CD8-positive, alpha-beta memory T cell (primary cell): ENCODE results near the gene SLC25A38. TPM values are rescaled to one million over a fixed set of nuclear protein-coding genes. Genes with fewer than 3 reads are reported as not detected.

ENCODE experiments used
- CTCF ChIA-PET: fragments of 350-600 bp; sonication (Branson Sonifier 250); formaldehyde crosslinking; loops from one replicate; lab custom pipeline; 2021; ENCODE audit warnings: antibody characterized with exemption; lab: Charles Lee
- POLR2A ChIA-PET: fragments of 350-600 bp; sonication (Branson Sonifier 250); formaldehyde crosslinking; loops from one replicate; lab custom pipeline; 2021; ENCODE audit warnings: antibody characterized with exemption; lab: Charles Lee
- DNase-seq, 5 donors: peaks; one replicate each; pipeline versions ENCODE4 v3.0.0 to v3.0.0-alpha.2; 2020 to 2022; ENCODE audit warnings: mixed read lengths in 1 of 5
- H3K27ac ChIP-seq: one replicate; pipeline ENCODE4 v1.7.0; 2013; ENCODE audit warnings: low read depth, mild to moderate bottlenecking, low read length, moderate library complexity
- H3K27me3 ChIP-seq: 2 replicates; pipeline ENCODE4 v1.7.0; 2013; ENCODE audit warnings: low read length, mild to moderate bottlenecking; ENCODE audit not compliant: insufficient read depth, poor library complexity, severe bottlenecking
- H3K36me3 ChIP-seq: 2 replicates; pipeline ENCODE4 v1.7.0; 2013; ENCODE audit warnings: mild to moderate bottlenecking, low read length, moderate library complexity; ENCODE audit not compliant: insufficient read depth
- H3K4me1 ChIP-seq: 2 replicates; pipeline ENCODE4 v1.7.0; 2013; ENCODE audit warnings: mild to moderate bottlenecking, low read length, moderate library complexity; ENCODE audit not compliant: insufficient read depth
- H3K4me3 ChIP-seq: 2 replicates; pipeline ENCODE4 v1.7.0; 2013; ENCODE audit warnings: mild to moderate bottlenecking, low read length
- H3K9me3 ChIP-seq: 2 replicates; pipeline ENCODE4 v1.7.0; 2013; ENCODE audit warnings: mild to moderate bottlenecking, low read length
- H3K27ac Mint-ChIP-seq, 8 donors: one replicate each; pipeline ENCODE4 v1.8.0; 2020 to 2021; ENCODE audit warnings: mixed read lengths in 8 of 8, mild to moderate bottlenecking in 6 of 8, inconsistent platforms in 3 of 8, moderate library complexity in 3 of 8
- H3K27me3 Mint-ChIP-seq, 2 donors: one replicate each; pipeline ENCODE4 v1.8.0; 2020 to 2021; ENCODE audit warnings: mixed read lengths in 2 of 2, mild to moderate bottlenecking in 1 of 2, moderate library complexity in 1 of 2
- H3K36me3 Mint-ChIP-seq, 3 donors: one replicate each; pipeline ENCODE4 v1.8.0; 2020 to 2021; ENCODE audit warnings: mixed read lengths in 3 of 3, inconsistent platforms in 1 of 3, mild to moderate bottlenecking in 1 of 3
- H3K4me1 Mint-ChIP-seq, 3 donors: one replicate each; pipeline ENCODE4 v1.8.0; 2020 to 2021; ENCODE audit warnings: mixed read lengths in 3 of 3, inconsistent platforms in 1 of 3, mild to moderate bottlenecking in 1 of 3
- H3K4me3 Mint-ChIP-seq, 7 donors: one replicate each; pipeline ENCODE4 v1.8.0; 2020 to 2021; ENCODE audit warnings: mixed read lengths in 7 of 7, mild to moderate bottlenecking in 6 of 7, moderate library complexity in 4 of 7, inconsistent platforms in 2 of 7
- H3K9me3 Mint-ChIP-seq, 5 donors: one replicate each; pipeline ENCODE4 v1.8.0; 2020 to 2022; ENCODE audit warnings: mixed read lengths in 5 of 5, mild to moderate bottlenecking in 3 of 5, moderate library complexity in 2 of 5, inconsistent platforms in 1 of 5
- polyA plus RNA-seq: library from polyadenylated mRNA; unstranded; fragments of 300-500 nt; fragmentation: Illumina TruSeq; gene quantifications from one replicate; pipeline ENCODE4 v1.2.3, GENCODE V29; 2021
- total RNA-seq, 2 experiments: library from RNA; stranded (reverse); gene quantifications; one replicate each; pipeline ENCODE4 v1.2.3, GENCODE V29; 2021

SLC25A38 gene
- total and polyA plus RNA-seq, 3 experiments from 2014 or later, result 55.6 to 73.0 (median 71.3) TPM

GRCh38 chr3:39401983-39402382, 18.8 kb downstream of the SLC25A38 start:
- CTCF ChIA-PET, result no interaction called here
- H3K27me3 Mint-ChIP-seq, result peaks cover 0 to 1% of the 10 kb centered on the region in 2 donors
- peaks cover 13% of the 10 kb centered on the region for H3K36me3 ChIP-seq

GRCh38 chr3:39404943-39405686, 21.9 kb downstream of the SLC25A38 start:
- H3K27ac Mint-ChIP-seq, result peak overlapping the region in 5 of 8 donors; percentile 57 to 98 (median 96)
- ChIA-PET CTCF (interaction anchor here (2.2 to 4.3 kb wide), 3 partner anchors 11 to 41 kb away, joined by 9 to 26 read pairs (median 24); no protein-coding TSS in a partner anchor), POLR2A (interaction anchor here (0.5 to 1.8 kb wide), 5 partner anchors 12 to 904 kb away, joined by 3 to 8 read pairs (median 4); no protein-coding TSS in a partner anchor)
- H3K36me3 Mint-ChIP-seq, result peaks cover 7 to 50% (median 15%) of the 10 kb centered on the region in 3 donors
- H3K27me3 Mint-ChIP-seq, result peaks cover 0 to 1% of the 10 kb centered on the region in 2 donors
- peaks cover 22% of the 10 kb centered on the region for H3K36me3 ChIP-seq
- H3K27ac ChIP-seq, result peak overlapping the region; percentile 89
- no peaks in the 10 kb centered on the region for H3K27me3 ChIP-seq
- DNase-seq, result no peak
- H3K9me3 ChIP-seq, result no peaks in the 10 kb centered on the region
- no peaks in the 10 kb centered on the region for H3K9me3 Mint-ChIP-seq
- no peak overlapping the region for H3K4me3 ChIP-seq
- peaks cover 36% of the 10 kb centered on the region for H3K4me1 ChIP-seq
- H3K4me1 Mint-ChIP-seq, result peaks cover 32 to 44% (median 37%) of the 10 kb centered on the region in 3 donors
- no peak overlapping the region for H3K4me3 Mint-ChIP-seq

More at GRCh38 chr3:39401983-39402382, 18.8 kb downstream of the SLC25A38 start:
- Histone ChIP-seq H3K4me1 (peaks cover 7% of the 10 kb centered on the region), H3K4me3 (no peak overlapping the region), H3K27ac (no peak overlapping the region), H3K9me3 (no peaks in the 10 kb centered on the region), H3K27me3 (no peaks in the 10 kb centered on the region)
- Mint-ChIP-seq H3K36me3 (peaks cover 0 to 49% (median 17%) of the 10 kb centered on the region in 3 donors), H3K27ac (no peak overlapping the region), H3K4me3 (no peak overlapping the region), H3K4me1 (peaks cover 6 to 17% (median 9%) of the 10 kb centered on the region in 3 donors), H3K9me3 (no peaks in the 10 kb centered on the region)
- POLR2A ChIA-PET, result no interaction called here
- DNase-seq, result no peak

GRCh38 chr3:39405687-39406367, 22.7 kb downstream of the SLC25A38 start:
- peaks cover 7 to 52% (median 14%) of the 10 kb centered on the region in 3 donors for H3K36me3 Mint-ChIP-seq
- peaks cover 28% of the 10 kb centered on the region for H3K36me3 ChIP-seq
- peak overlapping the region; percentile 83 to 98 (median 97) for H3K27ac Mint-ChIP-seq
- no peak for DNase-seq
- H3K9me3 Mint-ChIP-seq, result no peaks in the 10 kb centered on the region
- peaks cover 36 to 51% (median 43%) of the 10 kb centered on the region in 3 donors for H3K4me1 Mint-ChIP-seq
- peak overlapping the region; percentile 89 to 97 (median 93) for H3K4me3 Mint-ChIP-seq
- H3K27me3 ChIP-seq, result no peaks in the 10 kb centered on the region
- peaks cover 36% of the 10 kb centered on the region for H3K4me1 ChIP-seq
- peak overlapping the region; percentile 51 for H3K4me3 ChIP-seq
- peaks cover 0 to 1% of the 10 kb centered on the region in 2 donors for H3K27me3 Mint-ChIP-seq
- no peaks in the 10 kb centered on the region for H3K9me3 ChIP-seq
- POLR2A ChIA-PET, result interaction anchor here (0.5 to 1.8 kb wide), 9 partner anchors 10 to 1051 kb away, joined by 3 to 13 read pairs (median 4); partner anchors contain the start of gene RPL14
- CTCF ChIA-PET, result interaction anchor here (1.1 to 4.3 kb wide), 6 partner anchors 8 to 41 kb away, joined by 3 to 26 read pairs (median 15); no protein-coding TSS in a partner anchor
- H3K27ac ChIP-seq, result peak overlapping the region; percentile 89

GRCh38 chr3:39406368-39407258, 23.4 kb downstream of the SLC25A38 start, which contains the start of gene RPSA:
TSS of gene RPSA (plus strand) at chr3:39406720. CDS start at chr3:39407654, 934 bp downstream.
- Histone ChIP-seq H3K27ac (peak within 1 kb of the TSS; percentile 89), H3K9me3 (no peaks in the 10 kb centered on the region), H3K4me1 (peaks cover 40% of the 10 kb centered on the region), H3K27me3 (no peaks in the 10 kb centered on the region), H3K4me3 (peak within 1 kb of the TSS; percentile 82), H3K36me3 (peaks cover 36% of the 10 kb centered on the region)
- Mint-ChIP-seq H3K9me3 (no peaks in the 10 kb centered on the region), H3K27me3 (peaks cover 0 to 1% of the 10 kb centered on the region in 2 donors), H3K4me3 (peak within 1 kb of the TSS; percentile 91 to 97 (median 96)), H3K27ac (peak within 1 kb of the TSS; percentile 83 to 98 (median 97)), H3K36me3 (peaks cover 12 to 52% (median 20%) of the 10 kb centered on the region in 3 donors), H3K4me1 (peaks cover 43 to 59% (median 51%) of the 10 kb centered on the region in 3 donors)
- POLR2A ChIA-PET, result interaction anchor here (0.5 to 1.8 kb wide), 10 partner anchors 8 to 1793 kb away, joined by 3 to 13 read pairs (median 4); partner anchors contain the start of genes CTNNB1 and RPL14
- DNase-seq, result peak; percentile 91 to 98 (median 97)
- CTCF ChIA-PET, result interaction anchor here (0.8 to 4.3 kb wide), 8 partner anchors 9 to 75 kb away, joined by 3 to 26 read pairs (median 6); no protein-coding TSS in a partner anchor

- POLR2A ChIA-PET, result interaction anchor here (0.5 to 1.8 kb wide), 8 partner anchors 8 to 1792 kb away, joined by 3 to 13 read pairs (median 4); partner anchors contain the start of gene CTNNB1
- CTCF ChIA-PET, result interaction anchor here (0.8 to 4.3 kb wide), 5 partner anchors 9 to 76 kb away, joined by 4 to 26 read pairs (median 21); no protein-coding TSS in a partner anchor
- H3K27ac Mint-ChIP-seq, result peak overlapping the region; percentile 83 to 98 (median 97)
- Histone ChIP-seq H3K4me1 (peaks cover 40% of the 10 kb centered on the region), H3K9me3 (no peaks in the 10 kb centered on the region), H3K4me3 (peak overlapping the region; percentile 82), H3K27me3 (no peaks in the 10 kb centered on the region), H3K27ac (peak overlapping the region; percentile 89), H3K36me3 (peaks cover 41% of the 10 kb centered on the region)
- H3K4me1 Mint-ChIP-seq, result peaks cover 45 to 59% (median 55%) of the 10 kb centered on the region in 3 donors
- H3K27me3 Mint-ChIP-seq, result peaks cover 0 to 1% of the 10 kb centered on the region in 2 donors
- peak overlapping the region; percentile 91 to 97 (median 96) for H3K4me3 Mint-ChIP-seq
- DNase-seq, result no peak
- no peaks in the 10 kb centered on the region for H3K9me3 Mint-ChIP-seq
- H3K36me3 Mint-ChIP-seq, result peaks cover 12 to 54% (median 22%) of the 10 kb centered on the region in 3 donors
Observed at GRCh38 chr3:39407259-39407629, 24.1 kb downstream of the SLC25A38 start.

- POLR2A ChIA-PET, result interaction anchor here (0.9 to 1.1 kb wide), 3 partner anchors 9 to 39 kb away, joined by 3 to 4 read pairs (median 3); no protein-coding TSS in a partner anchor
Observed at GRCh38 chr3:39407773-39408492, 24.8 kb downstream of the SLC25A38 start.

More at GRCh38 chr3:39407773-39408492, 24.8 kb downstream of the SLC25A38 start:
- peaks cover 44% of the 10 kb centered on the region for H3K36me3 ChIP-seq
- Mint-ChIP-seq H3K4me3 (peak overlapping the region; percentile 91 to 97 (median 96)), H3K9me3 (no peaks in the 10 kb centered on the region), H3K27me3 (peaks cover 0 to 1% of the 10 kb centered on the region in 2 donors), H3K27ac (peak overlapping the region; percentile 83 to 98 (median 95)), H3K4me1 (peaks cover 48 to 63% (median 59%) of the 10 kb centered on the region in 3 donors), H3K36me3 (peaks cover 12 to 61% (median 28%) of the 10 kb centered on the region in 3 donors)
- H3K9me3 ChIP-seq, result no peaks in the 10 kb centered on the region
- H3K27ac ChIP-seq, result peak overlapping the region; percentile 89
- H3K4me1 ChIP-seq, result peaks cover 40% of the 10 kb centered on the region
- no peak for DNase-seq
- no peaks in the 10 kb centered on the region for H3K27me3 ChIP-seq
- CTCF ChIA-PET, result interaction anchor here (1.7 to 4.3 kb wide), 4 partner anchors 8 to 38 kb away, joined by 6 to 26 read pairs (median 22); no protein-coding TSS in a partner anchor
- H3K4me3 ChIP-seq, result peak overlapping the region; percentile 82
